Upper lobe of left lung (tissue), 4 donors: ENCODE data around the gene BCAT1.

ENCODE experiments used
- EP300 ChIP-seq, 4 donors: sonication (generic); formaldehyde crosslinking; IDR thresholded peaks; one replicate each; pipeline ENCODE4 v1.5.1; 2017; ENCODE audit warnings: antibody characterized with exemption in 4 of 4, control low read depth in 2 of 4
- POLR2A ChIP-seq, 4 donors: fragments of 450-650 bp; IDR thresholded peaks; one replicate each; pipeline ENCODE4 v1.5.1; 2016 to 2017; ENCODE audit warnings: antibody characterized with exemption in 4 of 4, mild to moderate bottlenecking in 2 of 4
- POLR2AphosphoS5 ChIP-seq, 2 donors: sonication (generic); formaldehyde crosslinking; IDR thresholded peaks; one replicate each; pipeline ENCODE4 v1.5.1; 2017; ENCODE audit warnings: antibody characterized with exemption in 2 of 2
- TF ChIP-seq, protein P1 (sequence below), 6 experiments: fragments of 450-650 bp in 4 of 6; fragments of 200-600 bp in 2 of 6; sonication (generic) in 2 of 6; IDR thresholded peaks; one replicate each; pipeline ENCODE4 v1.5.1; 2016 to 2019; ENCODE audit warnings: antibody characterized with exemption in 6 of 6

- TF ChIP-seq, protein P1, sequence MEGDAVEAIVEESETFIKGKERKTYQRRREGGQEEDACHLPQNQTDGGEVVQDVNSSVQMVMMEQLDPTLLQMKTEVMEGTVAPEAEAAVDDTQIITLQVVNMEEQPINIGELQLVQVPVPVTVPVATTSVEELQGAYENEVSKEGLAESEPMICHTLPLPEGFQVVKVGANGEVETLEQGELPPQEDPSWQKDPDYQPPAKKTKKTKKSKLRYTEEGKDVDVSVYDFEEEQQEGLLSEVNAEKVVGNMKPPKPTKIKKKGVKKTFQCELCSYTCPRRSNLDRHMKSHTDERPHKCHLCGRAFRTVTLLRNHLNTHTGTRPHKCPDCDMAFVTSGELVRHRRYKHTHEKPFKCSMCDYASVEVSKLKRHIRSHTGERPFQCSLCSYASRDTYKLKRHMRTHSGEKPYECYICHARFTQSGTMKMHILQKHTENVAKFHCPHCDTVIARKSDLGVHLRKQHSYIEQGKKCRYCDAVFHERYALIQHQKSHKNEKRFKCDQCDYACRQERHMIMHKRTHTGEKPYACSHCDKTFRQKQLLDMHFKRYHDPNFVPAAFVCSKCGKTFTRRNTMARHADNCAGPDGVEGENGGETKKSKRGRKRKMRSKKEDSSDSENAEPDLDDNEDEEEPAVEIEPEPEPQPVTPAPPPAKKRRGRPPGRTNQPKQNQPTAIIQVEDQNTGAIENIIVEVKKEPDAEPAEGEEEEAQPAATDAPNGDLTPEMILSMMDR (IDR thresholded peaks at IDR 0.05) = no peak
- TF ChIP-seq POLR2A (IDR thresholded peaks at IDR 0.05) = no peak
- no peak for TF ChIP-seq POLR2AphosphoS5 (IDR thresholded peaks at IDR 0.05)
- no peak for TF ChIP-seq EP300 (IDR thresholded peaks at IDR 0.05)
Measured at GRCh38 chr12:24821691-24822090, 127.2 kb downstream of the BCAT1 start.
